LNCAP (cell line): Measurements from ENCODE around the gene ADGRB3.

Source experiments
- CTCF ChIP-seq: fragments of 450-650 bp; IDR thresholded peaks from 2 replicates; pipeline ENCODE4 v1.5.1; 2017; ENCODE audit warnings: mild to moderate bottlenecking

The ADGRB3 gene

GRCh38 chr6:68873236-68873635 is 238.2 kb downstream of the ADGRB3 start:
- no peak for TF ChIP-seq CTCF

GRCh38 chr6:68874747-68875146 is 239.7 kb downstream of the ADGRB3 start:
- no peak for TF ChIP-seq CTCF

GRCh38 chr6:68875403-68875802 is 240.3 kb downstream of the ADGRB3 start:
- TF ChIP-seq CTCF = no peak

GRCh38 chr6:68876792-68877493 is 241.9 kb downstream of the ADGRB3 start:
- peak; percentile 49 for TF ChIP-seq CTCF

GRCh38 chr6:68880050-68880813 is 245.2 kb downstream of the ADGRB3 start:
- TF ChIP-seq CTCF = no peak

GRCh38 chr6:68891419-68891818 is 256.3 kb downstream of the ADGRB3 start:
- TF ChIP-seq CTCF = no peak

GRCh38 chr6:68892452-68892851 is 257.4 kb downstream of the ADGRB3 start:
- TF ChIP-seq CTCF = no peak
